IgD-negative memory B cell (primary cell): ENCODE measurements around the gene DEK. TPM values are rescaled to one million over a fixed set of nuclear protein-coding genes. Genes with fewer than 3 reads are reported as not detected.
A peak's percentile ranks its signal among the peaks of the same experiment; 100 is the strongest.
"Not testable (repeated sequence)": the region's sequence is repeated elsewhere in the genome, so short reads cannot be mapped to it uniquely, and the experiment has no call there.

Experiments used
- H3K27ac Mint-ChIP-seq, 3 donors: one replicate each; pipeline ENCODE4 v1.8.0; 2020 to 2022; ENCODE audit warnings: mild to moderate bottlenecking in 3 of 3, mixed read lengths in 3 of 3, moderate library complexity in 1 of 3
- H3K27me3 Mint-ChIP-seq: one replicate; pipeline ENCODE4 v1.8.0; 2021; ENCODE audit warnings: mixed read lengths
- H3K36me3 Mint-ChIP-seq: one replicate; pipeline ENCODE4 v1.8.0; 2020; ENCODE audit warnings: mild to moderate bottlenecking, mixed read lengths
- H3K4me1 Mint-ChIP-seq, 3 donors: one replicate each; pipeline ENCODE4 v1.8.0; 2020 to 2022; ENCODE audit warnings: mixed read lengths in 3 of 3, mild to moderate bottlenecking in 1 of 3
- H3K4me3 Mint-ChIP-seq, 4 donors: one replicate each; pipeline ENCODE4 v1.8.0; 2020 to 2022; ENCODE audit warnings: mild to moderate bottlenecking in 4 of 4, mixed read lengths in 4 of 4, moderate library complexity in 3 of 4
- H3K9me3 Mint-ChIP-seq, 3 donors: one replicate each; pipeline ENCODE4 v1.8.0; 2020 to 2021; ENCODE audit warnings: mixed read lengths in 3 of 3, mild to moderate bottlenecking in 1 of 3
- polyA plus RNA-seq: library from polyadenylated mRNA; unstranded; fragments of 300-500 nt; fragmentation: Illumina TruSeq; gene quantifications from one replicate; pipeline ENCODE4 v1.2.3, GENCODE V29; 2021

The DEK gene
- 83.3 TPM for polyA plus RNA-seq

DNA sequence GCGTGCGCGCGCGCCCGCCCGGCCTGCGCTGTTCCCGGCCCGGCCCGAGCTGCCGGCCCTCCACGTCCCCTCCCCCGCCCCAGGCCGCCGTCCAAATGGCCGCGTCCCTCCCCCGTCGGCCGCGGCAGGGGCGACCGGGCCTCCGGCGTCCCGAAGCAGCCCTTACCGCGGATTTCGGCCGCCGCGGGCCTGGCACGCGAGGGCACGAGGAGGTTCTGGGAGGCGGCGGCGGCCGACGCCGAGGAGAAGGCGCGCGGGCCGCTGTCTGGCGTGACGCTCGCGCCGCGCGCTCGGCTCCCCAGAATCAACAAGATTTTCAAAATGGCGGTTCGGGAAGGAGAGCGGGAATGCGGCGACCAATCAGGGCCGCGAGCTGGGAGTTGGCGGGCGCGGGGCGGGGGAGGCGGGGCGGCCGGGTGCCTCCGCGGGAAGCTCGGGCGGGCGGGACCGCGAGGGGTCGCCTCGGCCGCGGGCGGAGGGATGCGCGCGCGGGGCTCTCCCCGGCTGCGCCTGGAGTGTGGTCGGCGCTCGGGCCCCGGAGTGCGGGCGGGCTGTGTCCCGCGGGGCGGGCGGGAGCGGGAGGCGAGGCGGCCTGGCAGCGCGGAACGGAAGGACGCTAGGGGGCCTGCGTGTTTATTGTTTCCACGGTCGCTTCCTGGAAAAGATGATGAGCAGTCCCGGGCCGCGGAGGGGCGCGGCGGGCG lies at the start of gene DEK:
Gene DEK, minus strand, starts transcription at position 312 of the 704 bp plus-strand sequence. CDS start 543 bp downstream, outside the sequence.
- Mint-ChIP-seq H3K4me1 (peaks cover 35 to 47% (median 43%) of the 10 kb centered on the region in 3 donors), H3K36me3 (no peaks in the 10 kb centered on the region), H3K27me3 (no peaks in the 10 kb centered on the region), H3K4me3 (peak within 1 kb of the TSS; percentile 93 to 98 (median 96)), H3K9me3 (no peaks in the 10 kb centered on the region), H3K27ac (peak within 1 kb of the TSS; percentile 94 to 97 (median 96))

- Mint-ChIP-seq H3K36me3 (no peaks in the 10 kb centered on the region), H3K4me1 (peaks cover 0 to 2% (median 0%) of the 10 kb centered on the region in 3 donors), H3K27me3 (no peaks in the 10 kb centered on the region), H3K4me3 (no peak overlapping the region), H3K27ac (no peak overlapping the region), H3K9me3 (peaks cover 0 to 4% (median 0%) of the 10 kb centered on the region in 3 donors)
Measured at GRCh38 chr6:18312368-18312767, 48.0 kb upstream of the DEK start.

- H3K9me3 Mint-ChIP-seq, H3K27me3 Mint-ChIP-seq, H3K36me3 Mint-ChIP-seq, H3K4me3 Mint-ChIP-seq, H3K4me1 Mint-ChIP-seq, H3K27ac Mint-ChIP-seq: not testable (repeated sequence)
Measured at GRCh38 chr6:18310010-18310409, 45.7 kb upstream of the DEK start.

- peak overlapping the region in 1 of 3 donors; percentile 48 for H3K27ac Mint-ChIP-seq
- H3K4me1 Mint-ChIP-seq, result peaks cover 0 to 2% (median 0%) of the 10 kb centered on the region in 3 donors
- H3K4me3 Mint-ChIP-seq, result no peak overlapping the region
- H3K27me3 Mint-ChIP-seq, result no peaks in the 10 kb centered on the region
- H3K36me3 Mint-ChIP-seq, result no peaks in the 10 kb centered on the region
- H3K9me3 Mint-ChIP-seq, result peaks cover 0 to 4% (median 0%) of the 10 kb centered on the region in 3 donors
Measured at GRCh38 chr6:18309046-18309445, 44.7 kb upstream of the DEK start.

GRCh38 chr6:18308070-18308735 lies 43.9 kb upstream of the DEK start:
- peaks cover 0 to 2% (median 0%) of the 10 kb centered on the region in 3 donors for H3K4me1 Mint-ChIP-seq
- no peak overlapping the region for H3K27ac Mint-ChIP-seq
- peaks cover 0 to 4% (median 0%) of the 10 kb centered on the region in 3 donors for H3K9me3 Mint-ChIP-seq
- H3K27me3 Mint-ChIP-seq, result no peaks in the 10 kb centered on the region
- no peaks in the 10 kb centered on the region for H3K36me3 Mint-ChIP-seq
- H3K4me3 Mint-ChIP-seq, result no peak overlapping the region

DNA sequence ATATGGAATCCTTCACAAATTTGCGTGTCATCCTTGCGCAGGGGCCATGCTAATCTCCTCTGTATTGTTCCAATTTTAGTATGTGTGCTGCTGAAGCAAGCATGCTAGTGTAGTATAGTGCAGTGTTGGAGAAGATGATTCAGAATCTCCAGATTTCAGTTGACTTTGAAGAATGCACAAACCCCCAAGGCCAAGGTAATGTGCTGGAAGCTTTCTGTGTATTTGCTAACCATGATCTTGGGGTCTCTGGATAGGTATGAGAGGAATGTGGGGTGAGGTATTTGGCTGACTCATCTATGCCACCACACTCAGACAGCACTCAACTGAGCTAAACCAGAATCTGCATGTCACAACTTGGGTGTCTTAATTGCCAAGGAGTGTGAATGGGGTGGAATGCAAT lies 42.6 kb upstream of the DEK start:
- Mint-ChIP-seq H3K27me3 (no peaks in the 10 kb centered on the region), H3K27ac (no peak overlapping the region), H3K4me1 (peaks cover 0 to 2% (median 0%) of the 10 kb centered on the region in 3 donors), H3K4me3 (no peak overlapping the region), H3K9me3 (peaks cover 0 to 4% (median 0%) of the 10 kb centered on the region in 3 donors), H3K36me3 (no peaks in the 10 kb centered on the region)

- no peaks in the 10 kb centered on the region for H3K9me3 Mint-ChIP-seq
- no peaks in the 10 kb centered on the region for H3K4me1 Mint-ChIP-seq
- no peak overlapping the region for H3K4me3 Mint-ChIP-seq
- H3K27me3 Mint-ChIP-seq, result no peaks in the 10 kb centered on the region
- no peaks in the 10 kb centered on the region for H3K36me3 Mint-ChIP-seq
- no peak overlapping the region for H3K27ac Mint-ChIP-seq
Measured at GRCh38 chr6:18302561-18303439, 38.5 kb upstream of the DEK start.

GRCh38 chr6:18293076-18293904 lies 29.0 kb upstream of the DEK start:
- H3K4me3 Mint-ChIP-seq, result no peak overlapping the region

GRCh38 chr6:18289283-18289682 lies 25.0 kb upstream of the DEK start:
- Mint-ChIP-seq H3K36me3 (no peaks in the 10 kb centered on the region), H3K27ac (no peak overlapping the region), H3K9me3 (peaks cover 0 to under 1% (median 0%) of the 10 kb centered on the region in 3 donors), H3K4me1 (no peaks in the 10 kb centered on the region), H3K4me3 (no peak overlapping the region), H3K27me3 (peaks cover 9% of the 10 kb centered on the region)

More at GRCh38 chr6:18293076-18293904, 29.0 kb upstream of the DEK start:
- Mint-ChIP-seq H3K9me3 (peaks cover 0 to 1% (median 0%) of the 10 kb centered on the region in 3 donors), H3K36me3 (no peaks in the 10 kb centered on the region), H3K4me1 (no peaks in the 10 kb centered on the region), H3K27ac (no peak overlapping the region), H3K27me3 (peaks cover 2% of the 10 kb centered on the region)

DNA sequence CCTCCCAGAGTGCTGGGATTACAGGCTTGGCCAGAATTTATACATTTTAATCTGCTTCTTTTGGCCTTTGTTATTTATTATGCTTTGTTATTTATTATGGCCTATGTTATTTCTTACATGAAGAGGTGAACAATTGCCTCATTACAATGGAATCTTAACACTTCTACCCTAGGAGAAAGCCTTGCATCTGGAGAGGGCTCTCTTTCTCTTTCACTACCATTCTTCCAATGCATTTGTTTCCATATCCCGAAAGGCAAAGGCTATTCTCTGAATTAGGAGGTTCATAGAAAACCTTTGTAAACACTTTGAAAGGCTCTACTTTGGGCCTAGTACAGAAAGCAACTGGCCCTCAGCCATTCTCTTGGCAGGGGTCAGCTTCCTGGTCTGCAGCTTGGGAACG lies 19.9 kb upstream of the DEK start:
- Mint-ChIP-seq H3K27ac (no peak overlapping the region), H3K4me3 (no peak overlapping the region), H3K4me1 (no peaks in the 10 kb centered on the region), H3K9me3 (peaks cover 0 to 2% (median 0%) of the 10 kb centered on the region in 3 donors), H3K36me3 (no peaks in the 10 kb centered on the region), H3K27me3 (peaks cover 20% of the 10 kb centered on the region)

GRCh38 chr6:18281564-18281963 lies 17.2 kb upstream of the DEK start:
- H3K36me3 Mint-ChIP-seq, result no peaks in the 10 kb centered on the region
- H3K9me3 Mint-ChIP-seq, result peaks cover 0 to 2% (median 0%) of the 10 kb centered on the region in 3 donors
- peaks cover 0 to 3% (median 0%) of the 10 kb centered on the region in 3 donors for H3K4me1 Mint-ChIP-seq

GRCh38 chr6:18280084-18280483 lies 15.8 kb upstream of the DEK start:
- H3K4me3 Mint-ChIP-seq, result no peak overlapping the region
- H3K27me3 Mint-ChIP-seq, result peaks cover 34% of the 10 kb centered on the region
- peaks cover 0 to 3% (median 0%) of the 10 kb centered on the region in 3 donors for H3K4me1 Mint-ChIP-seq
- H3K36me3 Mint-ChIP-seq, result no peaks in the 10 kb centered on the region
- H3K27ac Mint-ChIP-seq, result no peak overlapping the region
- H3K9me3 Mint-ChIP-seq, result peaks cover 0 to 2% (median 0%) of the 10 kb centered on the region in 3 donors

More at GRCh38 chr6:18281564-18281963, 17.2 kb upstream of the DEK start:
- Mint-ChIP-seq H3K27me3 (peaks cover 29% of the 10 kb centered on the region), H3K27ac (no peak overlapping the region), H3K4me3 (no peak overlapping the region)

DNA sequence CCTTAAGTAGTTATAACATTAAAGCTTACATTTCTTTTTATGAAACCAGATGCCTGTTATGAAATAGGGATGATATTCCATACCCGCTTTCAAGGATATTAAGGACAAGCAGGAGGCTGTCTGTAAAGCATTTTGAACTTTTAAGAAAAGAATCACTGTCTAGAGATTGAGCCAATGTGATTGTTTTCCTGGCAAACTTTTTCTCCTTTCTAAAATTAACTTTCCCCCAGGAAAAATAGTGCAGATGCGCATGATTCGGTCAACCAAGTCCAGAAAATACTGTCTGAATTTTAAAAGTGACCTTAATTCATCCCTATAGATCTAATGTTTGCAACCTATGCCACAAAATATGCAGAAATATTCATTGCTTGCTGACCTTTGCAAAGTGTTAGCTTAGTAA lies 15.1 kb upstream of the DEK start:
- Mint-ChIP-seq H3K36me3 (no peaks in the 10 kb centered on the region), H3K27me3 (peaks cover 36% of the 10 kb centered on the region), H3K9me3 (peaks cover 0 to 2% (median 0%) of the 10 kb centered on the region in 3 donors), H3K27ac (no peak overlapping the region), H3K4me3 (no peak overlapping the region), H3K4me1 (peaks cover 0 to 3% (median 0%) of the 10 kb centered on the region in 3 donors)
